Peyer's patch (tissue), 4 donors: ENCODE measurements around the gene ANO10.

Experiments
- CTCF ChIP-seq, 6 experiments: fragments of 450-650 bp in 4 of 6; fragments of 200-600 bp in 2 of 6; sonication (generic) in 1 of 6; IDR thresholded peaks; one replicate each; pipeline ENCODE4 v1.5.1; 2017 to 2019; ENCODE audit warnings: antibody characterized with exemption in 6 of 6, mild to moderate bottlenecking in 3 of 6, moderate library complexity in 1 of 6
- POLR2A ChIP-seq, 2 donors: fragments of 450-650 bp; IDR thresholded peaks; one replicate each; pipeline ENCODE4 v1.5.1; 2017; ENCODE audit warnings: antibody characterized with exemption in 2 of 2, mild to moderate bottlenecking in 2 of 2, moderate library complexity in 2 of 2

GRCh38 chr3:43512754-43513404, 108.9 kb downstream of the ANO10 start:
- no peak for TF ChIP-seq CTCF (IDR thresholded peaks at IDR 0.05)
- no peak for TF ChIP-seq POLR2A (IDR thresholded peaks at IDR 0.05)
